GM12878 (cell line): ENCODE results near the gene PPP4R4. TPM values are rescaled to one million over a fixed set of nuclear protein-coding genes. Genes with fewer than 3 reads are reported as not detected.

Source experiments
- ATAC-seq: fragments of 200-7000 bp; cut with Tn5 transposase; 3 replicates; pipeline ENCODE4 v1.9.1; 2020; ENCODE audit warnings: mild to moderate bottlenecking, moderate library complexity
- BruUV-seq: library from RNA; stranded (reverse); fragments of 400-500 nt; replicated peaks from 2 replicates; lab custom pipeline; 2021; lab: Mats Ljungman, UMichigan
- CTCF ChIA-PET: fragments of 300-600 bp; sonication (Branson Sonifier 250); formaldehyde crosslinking; extraction: SDS; loops from one replicate; lab custom pipeline; 2021; ENCODE audit warnings: inconsistent platforms; lab: Yijun Ruan, JAX
- POLR2A ChIA-PET: fragments of 350-600 bp; formaldehyde crosslinking; extraction: SDS; loops from one replicate; lab custom pipeline; 2021; ENCODE audit warnings: inconsistent platforms; lab: Charles Lee
- RAD21 ChIA-PET: fragments of 300-600 bp; sonication (Branson Sonifier 250); formaldehyde crosslinking; loops from one replicate; lab custom pipeline; 2023; ENCODE audit warnings: antibody characterized with exemption; ENCODE audit not compliant: unreplicated experiment; lab: Charles Lee
- SMC1A ChIA-PET: fragments of 300-600 bp; sonication (Branson Sonifier 250); formaldehyde crosslinking; loops from one replicate; lab custom pipeline; 2023; ENCODE audit not compliant: unreplicated experiment, uncharacterized antibody; lab: Charles Lee
- DNase-seq: peaks from one replicate; pipeline ENCODE4 v3.0.0-alpha.2; 2011; ENCODE audit warnings: low read depth, low spot score
- FAIRE-seq: peaks from 3 replicates; lab custom pipeline; 2011; peaks lifted over from hg19 to GRCh38; lab: Jason Lieb, UNC
- H2AFZ ChIP-seq: 2 replicates; pipeline ENCODE4 v1.6.0; 2011; ENCODE audit warnings: low read depth, low read length, control low read depth; ENCODE audit not compliant: control insufficient read depth
- H3K27ac ChIP-seq: 2 replicates; pipeline ENCODE4 v1.5.1; 2011; ENCODE audit warnings: control low read depth; ENCODE audit not compliant: control insufficient read depth, insufficient read depth
- H3K27me3 ChIP-seq, 2 experiments: replicated peaks in 1 of 2; 2 replicates each; pipeline versions ENCODE4 v1.6.0 to v1.6.1; 2011; ENCODE audit warnings: low read length in 1 of 2; ENCODE audit not compliant: control insufficient read depth in 2 of 2, insufficient read depth in 2 of 2
- H3K36me3 ChIP-seq, 2 experiments: 2 replicates each; pipeline ENCODE4 v1.5.1; 2011; ENCODE audit warnings: low read length in 1 of 2; ENCODE audit not compliant: control insufficient read depth in 2 of 2, insufficient read depth in 2 of 2
- H3K4me1 ChIP-seq: 2 replicates; pipeline ENCODE4 v1.6.1; 2011; ENCODE audit warnings: mild to moderate bottlenecking, low read length, moderate library complexity, mixed read lengths; ENCODE audit not compliant: control insufficient read depth, insufficient read depth
- H3K4me2 ChIP-seq: 2 replicates; pipeline ENCODE4 v1.6.0; 2011; ENCODE audit warnings: control low read depth; ENCODE audit not compliant: control insufficient read depth, insufficient read depth
- H3K4me3 ChIP-seq: fragments of 200-600 bp; sonication (generic); 2 replicates; pipeline ENCODE4 v1.5.1; 2016
- H3K79me2 ChIP-seq: 2 replicates; pipeline ENCODE4 v1.6.0; 2011; ENCODE audit warnings: low read length; ENCODE audit not compliant: control insufficient read depth, insufficient read depth
- H3K9ac ChIP-seq: 2 replicates; pipeline ENCODE4 v1.8.0; 2011; ENCODE audit warnings: low read length, control low read depth, mixed read lengths; ENCODE audit not compliant: control insufficient read depth, insufficient read depth
- H3K9me3 ChIP-seq: replicated peaks from 3 replicates; pipeline ENCODE4 v1.5.1; 2011; ENCODE audit warnings: mild to moderate bottlenecking, low read length; ENCODE audit not compliant: control insufficient read depth, insufficient read depth
- H4K20me1 ChIP-seq: 2 replicates; pipeline ENCODE4 v1.6.0; 2011; ENCODE audit not compliant: control insufficient read depth, insufficient read depth
- EZH2 ChIP-seq: IDR thresholded peaks from 2 replicates; pipeline ENCODE4 v1.6.1; 2012; ENCODE audit warnings: low read depth, mild to moderate bottlenecking, control low read depth, inconsistent platforms, low read length, borderline replicate concordance; ENCODE audit not compliant: control insufficient read depth
- IKZF1 ChIP-seq: fragments of 450-650 bp; conservative IDR thresholded peaks from 2 replicates; pipeline ENCODE4 v1.6.1; 2017; ENCODE audit warnings: antibody characterized with exemption, mild to moderate bottlenecking
- LARP7 ChIP-seq: fragments of 450-650 bp; IDR thresholded peaks from 2 replicates; pipeline ENCODE4 v1.6.1; 2017; ENCODE audit warnings: mild to moderate bottlenecking
- RAD51 ChIP-seq: fragments of 450-650 bp; IDR thresholded peaks from 2 replicates; pipeline ENCODE4 v1.6.1; 2016; ENCODE audit warnings: moderate library complexity, mild to moderate bottlenecking, inconsistent platforms
- RBBP5 ChIP-seq: fragments of 200-600 bp; sonication (generic); conservative IDR thresholded peaks from 2 replicates; pipeline ENCODE4 v1.6.1; 2016
- RCOR1 ChIP-seq: conservative IDR thresholded peaks from 2 replicates; pipeline ENCODE4 v1.6.1; 2012; ENCODE audit warnings: low read depth, low read length, improper control_type of control experiment
- RELB ChIP-seq: fragments of 450-650 bp; IDR thresholded peaks from 2 replicates; pipeline ENCODE4 v1.6.1; 2017; ENCODE audit warnings: low read depth, mild to moderate bottlenecking, moderate library complexity
- RFX5 ChIP-seq: IDR thresholded peaks from 2 replicates; pipeline ENCODE4 v1.6.1; 2011; ENCODE audit warnings: low read depth, low read length, improper control_type of control experiment
- SIN3A ChIP-seq: IDR thresholded peaks from 2 replicates; pipeline ENCODE4 v1.6.1; 2012; ENCODE audit warnings: low read depth, low read length, improper control_type of control experiment
- SMARCA5 ChIP-seq: fragments of 450-650 bp; IDR thresholded peaks from 2 replicates; pipeline ENCODE4 v1.6.1; 2017; ENCODE audit warnings: mild to moderate bottlenecking
- SP1 ChIP-seq: IDR thresholded peaks from one replicate; pipeline ENCODE4 v1.6.1; 2011; ENCODE audit warnings: low read depth, low read length
- SPI1 ChIP-seq: IDR thresholded peaks from 2 replicates; pipeline ENCODE4 v1.6.1; 2011; ENCODE audit warnings: low read depth, mild to moderate bottlenecking, low read length, moderate library complexity, borderline replicate concordance; ENCODE audit not compliant: insufficient read depth
- SREBF1 ChIP-seq: IDR thresholded peaks from 2 replicates; pipeline ENCODE4 v1.6.1; 2012; ENCODE audit warnings: mild to moderate bottlenecking, low read length
- YBX1 ChIP-seq: fragments of 450-650 bp; IDR thresholded peaks from 2 replicates; pipeline ENCODE4 v1.6.1; 2016; ENCODE audit warnings: antibody characterized with exemption
- ZNF622 ChIP-seq: fragments of 450-650 bp; IDR thresholded peaks from 2 replicates; pipeline ENCODE4 v1.6.1; 2017; ENCODE audit warnings: mild to moderate bottlenecking, inconsistent platforms
- WGBS: methylation state at CpG from one replicate; pipeline ENCODE4 v1.1.6; 2016; ENCODE audit warnings: low lambda C conversion rate; ENCODE audit not compliant: insufficient replicate concordance, insufficient coverage; ENCODE audit errors: missing lambda C conversion rate; 5-methylcytosine and 5-hydroxymethylcytosine counted together
- in situ Hi-C: fragments of 300-500 bp; cut with MboI; formaldehyde crosslinking; loops from 9 replicates; pipeline ENCODE4 v1.14.3; 2018; ENCODE audit warnings: mixed read lengths
- intact Hi-C: fragments of 100-400 bp; cut with micrococcal nuclease; formaldehyde crosslinking; loops from one replicate; pipeline ENCODE4 v1.14.2; 2022; ENCODE audit not compliant: unreplicated experiment
- polyA plus RNA-seq, 11 experiments: library from polyadenylated mRNA; depleted of rRNA in 4 of 11; unstranded in 6 of 11; stranded (reverse) in 5 of 11; fragments of >200 nt; fragmentation: Nextera tagmentation in 4 of 11; fragmentation: Illumina TruSeq in 1 of 11; extraction: Ambion mirVana in 4 of 11; extraction: Trizol in 1 of 11; gene quantifications; 1 replicate in 1 of 11; 2 replicates in 10 of 11; pipeline versions ENCODE4 v1.2.1 to v1.2.3, GENCODE V29; 2011 to 2016; ENCODE audit warnings: inconsistent platforms in 2 of 11, missing spikeins in 2 of 11, low read depth in 1 of 11
- total RNA-seq, 4 experiments: library from RNA; depleted of rRNA in 3 of 4; stranded (reverse); fragments of >200 nt in 3 of 4; fragmentation: Illumina TruSeq in 1 of 4; extraction: Trizol in 1 of 4; gene quantifications; 2 replicates each; pipeline versions ENCODE4 v1.2.1 to v1.2.3, GENCODE V29; 2013 to 2021

Gene PPP4R4
- total and polyA plus RNA-seq, 10 of the 15 experiments (the other 5 are each of a cell fraction or from before 2014, with no cell fraction given) = 0.01 to 0.13 (median 0.08) TPM; not detected in 4

- TF ChIP-seq IKZF1 (no peak), EZH2 (no peak), LARP7 (no peak), RBBP5 (no peak), SP1 (no peak)
These were observed 31.9 kb upstream of the PPP4R4 start (continued) for GRCh38 chr14:94142247-94142646.

- Histone ChIP-seq H4K20me1 (no peaks in the 10 kb centered on the region), H3K36me3 (no peaks in the 10 kb centered on the region)
- POLR2A ChIA-PET = no interaction called here
These were observed 31.3 kb upstream of the PPP4R4 start for GRCh38 chr14:94142836-94143235.

More at GRCh38 chr14:94142836-94143235, 31.3 kb upstream of the PPP4R4 start:
- H3K9me3 ChIP-seq = no peaks in the 10 kb centered on the region; the same call in 2 of the 3 replicates
- no peak overlapping the region for H3K4me2 ChIP-seq
- in situ Hi-C loops (no loop called here), intact Hi-C loops (no loop called here)
- FAIRE-seq (no peak), ATAC-seq (no peak), DNase-seq (no peak)
- RAD21 ChIA-PET = interaction anchor here (0.9 to 1.2 kb wide), 4 partner anchors 11 to 134 kb away, joined by 3 to 5 read pairs (median 3); no protein-coding TSS in a partner anchor
- H3K4me1 ChIP-seq = peaks cover 5% of the 10 kb centered on the region
- no peak overlapping the region for H3K9ac ChIP-seq
- H2AFZ ChIP-seq = no peak overlapping the region
- no TSS peak for BruUV-seq
- no peak overlapping the region for H3K27ac ChIP-seq
- no peaks in the 10 kb centered on the region for H3K79me2 ChIP-seq
- SMC1A ChIA-PET = interaction anchor here (0.6 to 1.5 kb wide), 6 partner anchors 14 to 203 kb away, joined by 3 to 5 read pairs (median 3); no protein-coding TSS in a partner anchor
- CTCF ChIA-PET = interaction anchor here (0.7 to 8.9 kb wide), 5 partner anchors 11 to 528 kb away, joined by 3 to 221 read pairs (median 10); no protein-coding TSS in a partner anchor
- TF ChIP-seq SMARCA5 (no peak), SIN3A (no peak), SREBF1 (no peak), RELB (no peak), YBX1 (no peak), RFX5 (no peak), SPI1 (no peak), RCOR1 (no peak), RAD51 (no peak), ZNF622 (no peak)
- WGBS = 0% methylated on average over 1 of the region's 1 CpG
- no peaks in the 10 kb centered on the region for H3K27me3 ChIP-seq
- no peak overlapping the region for H3K4me3 ChIP-seq
